ENCODE measurements around the gene NDUFB2. TPM values are rescaled to one million over a fixed set of nuclear protein-coding genes. Genes with fewer than 3 reads are reported as not detected.

The NDUFB2 gene
- total and polyA plus RNA-seq, 2 donors (not counting 1 experiment from before 2014, with no cell fraction given): 67.9 to 171 TPM

DNA sequence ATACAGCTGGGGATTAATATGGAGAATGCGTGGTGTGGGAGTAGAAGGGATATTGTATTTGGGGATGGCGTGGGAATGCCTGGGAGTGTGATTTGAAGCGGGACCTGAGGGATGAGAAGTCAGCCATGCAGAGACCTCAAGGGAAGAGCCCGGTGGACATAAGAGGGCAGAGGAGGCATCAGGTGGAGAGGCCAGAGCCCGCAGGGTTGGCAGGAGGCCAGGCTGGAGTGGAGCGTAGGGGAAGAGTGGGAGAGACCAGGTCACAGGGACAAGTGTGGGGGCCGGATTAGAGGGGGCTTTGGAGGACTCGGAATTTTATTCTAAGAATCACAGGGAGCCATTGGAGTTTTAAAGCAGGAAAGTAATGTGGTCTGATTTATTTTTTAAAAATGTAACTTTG, 2.0 kb downstream of the NDUFB2 start:
- H3K27me3 Mint-ChIP-seq: no peaks in the 10 kb centered on the region
- 98% methylated on average over 8 of the region's 8 CpGs for WGBS (ENCODE audit: insufficient coverage)
- ChIA-PET POLR2A (no interaction called here), CTCF (no interaction called here)
- no peak overlapping the region for H3K27ac Mint-ChIP-seq
- peaks cover 19% of the 10 kb centered on the region for H4K20me1 ChIP-seq (ENCODE audit: control insufficient read depth, insufficient read depth, low read length, poor library complexity, severe bottlenecking)
- no peak overlapping the region for H3K27ac ChIP-seq (ENCODE audit: low read length in 2 of 2)
- no peak overlapping the region for H3K4me3 ChIP-seq (ENCODE audit: control extremely low read depth in 1 of 5, extremely low read depth in 1 of 5, insufficient read depth in 1 of 5, low read depth in 2 of 5, low read length in 4 of 5)
- H3K4me3 Mint-ChIP-seq: peak overlapping the region; percentile 99
- TF ChIP-seq, protein P1, sequence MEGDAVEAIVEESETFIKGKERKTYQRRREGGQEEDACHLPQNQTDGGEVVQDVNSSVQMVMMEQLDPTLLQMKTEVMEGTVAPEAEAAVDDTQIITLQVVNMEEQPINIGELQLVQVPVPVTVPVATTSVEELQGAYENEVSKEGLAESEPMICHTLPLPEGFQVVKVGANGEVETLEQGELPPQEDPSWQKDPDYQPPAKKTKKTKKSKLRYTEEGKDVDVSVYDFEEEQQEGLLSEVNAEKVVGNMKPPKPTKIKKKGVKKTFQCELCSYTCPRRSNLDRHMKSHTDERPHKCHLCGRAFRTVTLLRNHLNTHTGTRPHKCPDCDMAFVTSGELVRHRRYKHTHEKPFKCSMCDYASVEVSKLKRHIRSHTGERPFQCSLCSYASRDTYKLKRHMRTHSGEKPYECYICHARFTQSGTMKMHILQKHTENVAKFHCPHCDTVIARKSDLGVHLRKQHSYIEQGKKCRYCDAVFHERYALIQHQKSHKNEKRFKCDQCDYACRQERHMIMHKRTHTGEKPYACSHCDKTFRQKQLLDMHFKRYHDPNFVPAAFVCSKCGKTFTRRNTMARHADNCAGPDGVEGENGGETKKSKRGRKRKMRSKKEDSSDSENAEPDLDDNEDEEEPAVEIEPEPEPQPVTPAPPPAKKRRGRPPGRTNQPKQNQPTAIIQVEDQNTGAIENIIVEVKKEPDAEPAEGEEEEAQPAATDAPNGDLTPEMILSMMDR (IDR thresholded peaks at IDR 0.05): no peak
- no peak for TF ChIP-seq EZH2 (IDR thresholded peaks at IDR 0.05; ENCODE audit: borderline replicate concordance, insufficient read depth, low read depth, low read length, poor library complexity, severe bottlenecking)
- ATAC-seq (ENCODE audit: low read depth): no peak
- H3K4me2 ChIP-seq (replicated peaks; ENCODE audit: low read depth, low read length, poor library complexity, severe bottlenecking): peak overlapping the region; percentile 83
- no peaks in the 10 kb centered on the region for H3K9me3 ChIP-seq (ENCODE audit: control extremely low read depth in 1 of 3, control insufficient read depth in 2 of 3, insufficient read depth in 1 of 3, low read length in 2 of 3)
- H3K36me3 ChIP-seq (replicated peaks in 1 of 2; ENCODE audit: control extremely low read depth in 1 of 2, control insufficient read depth in 1 of 2, extremely low read depth in 1 of 2, insufficient read depth in 2 of 2, low read length in 1 of 2): peaks cover 0 to 2% of the 10 kb centered on the region in 2 experiments
- H2AFZ ChIP-seq (ENCODE audit: insufficient read depth, low read depth, low read length, poor library complexity, severe bottlenecking): no peak overlapping the region
- H3K79me2 ChIP-seq (ENCODE audit: control insufficient read depth, insufficient read depth, low read length): peaks cover 60% of the 10 kb centered on the region
- H3K4me1 Mint-ChIP-seq: peaks cover 37% of the 10 kb centered on the region
- peaks cover 15 to 21% of the 10 kb centered on the region in 2 donors for H3K4me1 ChIP-seq (ENCODE audit: control insufficient read depth in 2 of 2, insufficient read depth in 2 of 2, low read length in 2 of 2)
- H3K9ac ChIP-seq (ENCODE audit: low read length): no peak overlapping the region
- no peaks in the 10 kb centered on the region for H3K9me3 Mint-ChIP-seq (ENCODE audit: insufficient read depth)
- intact Hi-C loops (cut with micrococcal nuclease): no loop called here
- DNase-seq: no peak
- no peaks in the 10 kb centered on the region for H3K27me3 ChIP-seq (replicated peaks in 1 of 4; ENCODE audit: control extremely low read depth in 1 of 4, control insufficient read depth in 3 of 4, insufficient read depth in 4 of 4, low read length in 3 of 4)

DNA sequence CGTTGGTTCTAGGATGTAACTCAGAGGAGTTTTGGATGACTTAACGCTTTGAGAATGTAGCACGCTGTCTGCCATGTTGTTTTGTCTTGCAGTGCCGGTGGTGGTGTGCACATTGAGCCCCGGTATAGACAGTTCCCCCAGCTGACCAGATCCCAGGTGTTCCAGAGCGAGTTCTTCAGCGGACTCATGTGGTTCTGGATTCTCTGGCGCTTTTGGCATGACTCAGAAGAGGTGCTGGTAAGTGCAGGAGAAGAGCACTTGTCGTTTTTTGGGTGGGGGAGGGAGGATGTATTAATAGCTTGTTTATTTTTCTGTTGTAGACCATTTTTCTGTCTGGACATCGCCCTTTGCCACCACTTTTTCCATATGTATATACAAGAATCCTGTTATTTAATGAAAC, 6.3 kb downstream of the NDUFB2 start:
- intact Hi-C loops (cut with micrococcal nuclease): no loop called here
- Histone ChIP-seq H3K4me1 (ENCODE audit: control insufficient read depth in 2 of 2, insufficient read depth in 2 of 2, low read length in 2 of 2) (peaks cover 7 to 9% of the 10 kb centered on the region in 2 donors), H3K4me3 (ENCODE audit: control extremely low read depth in 1 of 5, extremely low read depth in 1 of 5, insufficient read depth in 1 of 5, low read depth in 2 of 5, low read length in 4 of 5) (no peak overlapping the region), H3K9ac (ENCODE audit: low read length) (no peak overlapping the region), H3K27ac (ENCODE audit: low read length in 2 of 2) (no peak overlapping the region), H2AFZ (ENCODE audit: insufficient read depth, low read depth, low read length, poor library complexity, severe bottlenecking) (no peak overlapping the region), H3K79me2 (ENCODE audit: control insufficient read depth, insufficient read depth, low read length) (peaks cover 50% of the 10 kb centered on the region), H3K36me3 (replicated peaks in 1 of 2; ENCODE audit: control extremely low read depth in 1 of 2, control insufficient read depth in 1 of 2, extremely low read depth in 1 of 2, insufficient read depth in 2 of 2, low read length in 1 of 2) (peaks cover 1 to 24% of the 10 kb centered on the region in 2 experiments), H3K4me2 (replicated peaks; ENCODE audit: low read depth, low read length, poor library complexity, severe bottlenecking) (no peak overlapping the region), H4K20me1 (ENCODE audit: control insufficient read depth, insufficient read depth, low read length, poor library complexity, severe bottlenecking) (peaks cover 17% of the 10 kb centered on the region), H3K9me3 (ENCODE audit: control extremely low read depth in 1 of 3, control insufficient read depth in 2 of 3, insufficient read depth in 1 of 3, low read length in 2 of 3) (no peaks in the 10 kb centered on the region), H3K27me3 (replicated peaks in 1 of 4; ENCODE audit: control extremely low read depth in 1 of 4, control insufficient read depth in 3 of 4, insufficient read depth in 4 of 4, low read length in 3 of 4) (no peaks in the 10 kb centered on the region)
- over 99% methylated on average over 8 of the region's 10 CpGs for WGBS (ENCODE audit: insufficient coverage)
- no peaks in the 10 kb centered on the region for H3K27me3 Mint-ChIP-seq
- H3K9me3 Mint-ChIP-seq (ENCODE audit: insufficient read depth): no peaks in the 10 kb centered on the region
- peak overlapping the region; percentile 11 for H3K27ac Mint-ChIP-seq
- DNase-seq (no peak), ATAC-seq (ENCODE audit: low read depth) (no peak)
- H3K4me3 Mint-ChIP-seq: no peak overlapping the region
- CTCF ChIA-PET: interaction anchor here (0.5 to 1.6 kb wide), 3 partner anchors 28 to 182 kb away, joined by 4 read pairs; no protein-coding TSS in a partner anchor
- POLR2A ChIA-PET: interaction anchor here (0.6 kb wide), 2 partner anchors 61 to 75 kb away, joined by 3 read pairs; no protein-coding TSS in a partner anchor
- TF ChIP-seq, protein P1 (IDR thresholded peaks at IDR 0.05): no peak
- H3K4me1 Mint-ChIP-seq: peaks cover 16% of the 10 kb centered on the region
